NCI-H2171 (cell line): Measurements from ENCODE around the gene ROM1.

ENCODE experiments used
- DNase-seq: peaks from one replicate; lab custom pipeline; 2025; lab: John Stamatoyannopoulos, UW

ROM1 gene

GRCh38 chr11:62588966-62589637 is 24.0 kb upstream of the ROM1 start:
- no peak for DNase-seq

GRCh38 chr11:62591448-62592145 is 21.5 kb upstream of the ROM1 start, which contains the start of gene TUT1:
Gene TUT1 (minus strand): TSS chr11:62591523. CDS start chr11:62591485, 38 bp downstream.
- DNase-seq: peak; percentile 98

GRCh38 chr11:62592146-62592815 is 20.8 kb upstream of the ROM1 start:
- DNase-seq: no peak

- DNase-seq: no peak
These were observed 20.1 kb upstream of the ROM1 start for GRCh38 chr11:62592989-62593421.

GRCh38 chr11:62593434-62594044 is 19.5 kb upstream of the ROM1 start:
- peak; percentile 39 for DNase-seq

GRCh38 chr11:62595124-62595523 is 17.9 kb upstream of the ROM1 start:
- no peak for DNase-seq

GRCh38 chr11:62599069-62599696 is 13.9 kb upstream of the ROM1 start:
- DNase-seq: peak; percentile 93

GRCh38 chr11:62599901-62600300 is 13.2 kb upstream of the ROM1 start:
- no peak for DNase-seq

- no peak for DNase-seq
These were observed 12.5 kb upstream of the ROM1 start for GRCh38 chr11:62600367-62601121.

GRCh38 chr11:62601122-62601371 is 12.0 kb upstream of the ROM1 start:
- no peak for DNase-seq

- DNase-seq: peak; percentile 97
These were observed 11.5 kb upstream of the ROM1 start, which contains the start of gene MTA2 for GRCh38 chr11:62601372-62602140. Gene MTA2 (minus strand): TSS chr11:62601865. CDS start chr11:62601450, 415 bp downstream.

- peak; percentile 60 for DNase-seq
These were observed 10.7 kb upstream of the ROM1 start for GRCh38 chr11:62602141-62603071.

- no peak for DNase-seq
These were observed 10.0 kb upstream of the ROM1 start for GRCh38 chr11:62603072-62603408.

GRCh38 chr11:62603776-62604299 is 9.2 kb upstream of the ROM1 start:
- DNase-seq: no peak

GRCh38 chr11:62604460-62605120 is 8.5 kb upstream of the ROM1 start:
- no peak for DNase-seq

- no peak for DNase-seq
These were observed 7.6 kb upstream of the ROM1 start for GRCh38 chr11:62605467-62605866.

- no peak for DNase-seq
These were observed 7.2 kb upstream of the ROM1 start for GRCh38 chr11:62605902-62606301.

GRCh38 chr11:62607714-62608113 is 5.3 kb upstream of the ROM1 start:
- DNase-seq: no peak

GRCh38 chr11:62608776-62609175 is 4.3 kb upstream of the ROM1 start:
- no peak for DNase-seq
